ENCODE results near the gene CPN2. TPM values are rescaled to one million over a fixed set of nuclear protein-coding genes. Genes with fewer than 3 reads are reported as not detected.

The CPN2 gene
- total and polyA plus RNA-seq, 2 donors (not counting 1 experiment from before 2014, with no cell fraction given), result not detected

DNA sequence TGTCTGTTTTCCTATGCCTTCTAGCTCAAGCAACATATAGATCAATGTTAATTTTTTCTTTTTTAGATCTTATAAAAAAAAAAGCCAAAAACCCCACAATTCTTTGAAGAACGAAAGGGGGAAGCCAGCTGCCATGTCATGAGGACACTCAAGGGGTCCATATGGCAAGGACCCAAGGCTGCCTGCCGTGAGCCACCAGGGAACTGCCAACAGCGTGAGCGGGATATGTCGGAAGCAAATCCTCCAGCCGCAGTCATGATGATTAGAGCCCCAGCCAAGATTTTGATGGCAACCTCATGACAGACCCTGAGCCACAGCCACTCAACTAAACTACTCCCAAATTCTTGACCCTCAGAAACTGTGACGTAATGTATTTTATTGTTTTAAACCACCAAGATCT lies 41.4 kb upstream of the CPN2 start:
- Histone ChIP-seq H3K4me1 (ENCODE audit: control insufficient read depth in 2 of 2, insufficient read depth in 2 of 2, low read length in 2 of 2) (peaks cover 13 to 14% of the 10 kb centered on the region in 2 donors), H3K9me3 (ENCODE audit: control extremely low read depth in 1 of 3, control insufficient read depth in 2 of 3, insufficient read depth in 1 of 3, low read length in 2 of 3) (peaks cover 1 to 5% (median 4%) of the 10 kb centered on the region in 3 donors), H3K9ac (ENCODE audit: low read length) (no peak overlapping the region), H3K79me2 (ENCODE audit: control insufficient read depth, insufficient read depth, low read length) (no peaks in the 10 kb centered on the region), H3K4me2 (replicated peaks; ENCODE audit: low read depth, low read length, poor library complexity, severe bottlenecking) (no peak overlapping the region), H3K27ac (ENCODE audit: low read length in 2 of 2) (no peak overlapping the region), H3K4me3 (ENCODE audit: control extremely low read depth in 1 of 5, extremely low read depth in 1 of 5, insufficient read depth in 1 of 5, low read depth in 2 of 5, low read length in 4 of 5) (no peak overlapping the region), H3K27me3 (replicated peaks in 1 of 4; ENCODE audit: control extremely low read depth in 1 of 4, control insufficient read depth in 3 of 4, insufficient read depth in 4 of 4, low read length in 3 of 4) (peaks cover 0 to 14% (median 4%) of the 10 kb centered on the region in 4 experiments), H4K20me1 (ENCODE audit: control insufficient read depth, insufficient read depth, low read length, poor library complexity, severe bottlenecking) (no peaks in the 10 kb centered on the region), H3K36me3 (replicated peaks in 1 of 2; ENCODE audit: control extremely low read depth in 1 of 2, control insufficient read depth in 1 of 2, extremely low read depth in 1 of 2, insufficient read depth in 2 of 2, low read length in 1 of 2) (no peaks in the 10 kb centered on the region), H2AFZ (ENCODE audit: insufficient read depth, low read depth, low read length, poor library complexity, severe bottlenecking) (no peak overlapping the region)
- 90% methylated on average over 6 of the region's 7 CpGs for WGBS (ENCODE audit: insufficient coverage)
- intact Hi-C loops (cut with micrococcal nuclease), result no loop called here
- ATAC-seq (ENCODE audit: low read depth) (no peak), DNase-seq (no peak)
- H3K27ac Mint-ChIP-seq, result no peak overlapping the region
- peaks cover 17% of the 10 kb centered on the region for H3K4me1 Mint-ChIP-seq
- H3K27me3 Mint-ChIP-seq, result peaks cover 20% of the 10 kb centered on the region
- no peak overlapping the region for H3K4me3 Mint-ChIP-seq
- ChIA-PET POLR2A (no interaction called here), CTCF (interaction anchor here (0.6 to 1.8 kb wide), 3 partner anchors 10 to 21 kb away, joined by 3 to 6 read pairs (median 3); no protein-coding TSS in a partner anchor)
- TF ChIP-seq, protein P1, sequence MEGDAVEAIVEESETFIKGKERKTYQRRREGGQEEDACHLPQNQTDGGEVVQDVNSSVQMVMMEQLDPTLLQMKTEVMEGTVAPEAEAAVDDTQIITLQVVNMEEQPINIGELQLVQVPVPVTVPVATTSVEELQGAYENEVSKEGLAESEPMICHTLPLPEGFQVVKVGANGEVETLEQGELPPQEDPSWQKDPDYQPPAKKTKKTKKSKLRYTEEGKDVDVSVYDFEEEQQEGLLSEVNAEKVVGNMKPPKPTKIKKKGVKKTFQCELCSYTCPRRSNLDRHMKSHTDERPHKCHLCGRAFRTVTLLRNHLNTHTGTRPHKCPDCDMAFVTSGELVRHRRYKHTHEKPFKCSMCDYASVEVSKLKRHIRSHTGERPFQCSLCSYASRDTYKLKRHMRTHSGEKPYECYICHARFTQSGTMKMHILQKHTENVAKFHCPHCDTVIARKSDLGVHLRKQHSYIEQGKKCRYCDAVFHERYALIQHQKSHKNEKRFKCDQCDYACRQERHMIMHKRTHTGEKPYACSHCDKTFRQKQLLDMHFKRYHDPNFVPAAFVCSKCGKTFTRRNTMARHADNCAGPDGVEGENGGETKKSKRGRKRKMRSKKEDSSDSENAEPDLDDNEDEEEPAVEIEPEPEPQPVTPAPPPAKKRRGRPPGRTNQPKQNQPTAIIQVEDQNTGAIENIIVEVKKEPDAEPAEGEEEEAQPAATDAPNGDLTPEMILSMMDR (IDR thresholded peaks at IDR 0.05), result no peak
- TF ChIP-seq EZH2 (IDR thresholded peaks at IDR 0.05; ENCODE audit: borderline replicate concordance, insufficient read depth, low read depth, low read length, poor library complexity, severe bottlenecking), result no peak
- H3K9me3 Mint-ChIP-seq (ENCODE audit: insufficient read depth), result peaks cover 6% of the 10 kb centered on the region

DNA sequence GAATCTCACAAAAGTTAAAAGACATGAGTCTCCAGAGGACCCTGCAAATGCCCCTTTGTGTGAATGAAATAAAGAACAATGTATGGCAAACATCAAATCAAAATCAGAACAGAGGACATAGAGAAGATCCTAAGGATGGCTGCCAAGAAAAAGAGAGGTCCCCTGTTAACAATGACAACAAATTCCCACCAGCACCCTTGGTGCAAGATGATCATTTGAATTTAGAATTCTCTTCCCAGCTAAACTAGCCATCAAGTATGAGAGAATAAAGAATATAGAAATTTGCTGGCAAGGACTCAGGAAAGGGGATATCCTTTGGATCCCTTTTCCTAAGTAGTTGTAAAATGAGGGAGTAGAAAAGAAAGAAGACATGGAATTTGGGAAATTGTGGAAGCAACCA lies 39.7 kb upstream of the CPN2 start:
- Histone ChIP-seq H2AFZ (ENCODE audit: insufficient read depth, low read depth, low read length, poor library complexity, severe bottlenecking) (no peak overlapping the region), H3K4me2 (replicated peaks; ENCODE audit: low read depth, low read length, poor library complexity, severe bottlenecking) (no peak overlapping the region), H3K27ac (ENCODE audit: low read length in 2 of 2) (no peak overlapping the region), H3K4me3 (ENCODE audit: control extremely low read depth in 1 of 5, extremely low read depth in 1 of 5, insufficient read depth in 1 of 5, low read depth in 2 of 5, low read length in 4 of 5) (no peak overlapping the region), H4K20me1 (ENCODE audit: control insufficient read depth, insufficient read depth, low read length, poor library complexity, severe bottlenecking) (no peaks in the 10 kb centered on the region), H3K4me1 (ENCODE audit: control insufficient read depth in 2 of 2, insufficient read depth in 2 of 2, low read length in 2 of 2) (no peaks in the 10 kb centered on the region), H3K79me2 (ENCODE audit: control insufficient read depth, insufficient read depth, low read length) (no peaks in the 10 kb centered on the region), H3K27me3 (replicated peaks in 1 of 4; ENCODE audit: control extremely low read depth in 1 of 4, control insufficient read depth in 3 of 4, insufficient read depth in 4 of 4, low read length in 3 of 4) (peaks cover 0 to 9% (median 5%) of the 10 kb centered on the region in 4 experiments), H3K9me3 (ENCODE audit: control extremely low read depth in 1 of 3, control insufficient read depth in 2 of 3, insufficient read depth in 1 of 3, low read length in 2 of 3) (peaks cover 1 to 5% (median 4%) of the 10 kb centered on the region in 3 donors), H3K9ac (ENCODE audit: low read length) (no peak overlapping the region), H3K36me3 (replicated peaks in 1 of 2; ENCODE audit: control extremely low read depth in 1 of 2, control insufficient read depth in 1 of 2, extremely low read depth in 1 of 2, insufficient read depth in 2 of 2, low read length in 1 of 2) (no peaks in the 10 kb centered on the region)
- ATAC-seq (ENCODE audit: low read depth) (no peak), DNase-seq (no peak)
- no peak overlapping the region for H3K4me3 Mint-ChIP-seq
- H3K4me1 Mint-ChIP-seq, result peaks cover 3% of the 10 kb centered on the region
- H3K9me3 Mint-ChIP-seq (ENCODE audit: insufficient read depth), result peaks cover 6% of the 10 kb centered on the region
- H3K27ac Mint-ChIP-seq, result no peak overlapping the region
- intact Hi-C loops (cut with micrococcal nuclease), result no loop called here
- ChIA-PET POLR2A (no interaction called here), CTCF (interaction anchor here (1.8 kb wide), 1 partner anchor 13 kb away, joined by 6 read pairs; no protein-coding TSS in a partner anchor)
- TF ChIP-seq, protein P1 (IDR thresholded peaks at IDR 0.05), result no peak
- TF ChIP-seq EZH2 (IDR thresholded peaks at IDR 0.05; ENCODE audit: borderline replicate concordance, insufficient read depth, low read depth, low read length, poor library complexity, severe bottlenecking), result no peak
- H3K27me3 Mint-ChIP-seq, result peaks cover 23% of the 10 kb centered on the region
